Transverse colon (tissue), 4 donors: ENCODE results near the gene SCN4A. TPM values are rescaled to one million over a fixed set of nuclear protein-coding genes. Genes with fewer than 3 reads are reported as not detected.
"Not testable (repeated sequence)": the region's sequence is repeated elsewhere in the genome, so short reads cannot be mapped to it uniquely, and the experiment has no call there.

Experiments used
- DNase-seq: peaks from one replicate; pipeline ENCODE4 v3.0.0-alpha.2; 2019
- H3K27ac ChIP-seq, 4 donors: fragments of 200-600 bp; sonication (generic); 2 replicates each; pipeline ENCODE4 v1.5.1; 2016 to 2018; ENCODE audit warnings: inconsistent platforms in 4 of 4
- H3K27me3 ChIP-seq: fragments of 200-600 bp; sonication (generic); 2 replicates; pipeline ENCODE4 v1.5.1; 2017; ENCODE audit warnings: inconsistent platforms
- H3K36me3 ChIP-seq, 4 donors: fragments of 200-600 bp; sonication (generic); 2 replicates each; pipeline ENCODE4 v1.5.1; 2017 to 2019; ENCODE audit warnings: inconsistent platforms in 4 of 4
- H3K4me1 ChIP-seq, 4 donors: fragments of 200-600 bp; sonication (generic); 2 replicates each; pipeline ENCODE4 v1.5.1; 2017 to 2020; ENCODE audit warnings: inconsistent platforms in 4 of 4
- H3K4me3 ChIP-seq, 4 donors: fragments of 200-600 bp; sonication (generic); 1 replicate in 1 of 4; 2 replicates in 3 of 4; pipeline versions ENCODE4 v1.5.1 to v1.6.1; 2017 to 2019; ENCODE audit warnings: inconsistent platforms in 4 of 4
- H3K9me3 ChIP-seq, 2 donors: fragments of 200-600 bp; sonication (generic); 2 replicates each; pipeline ENCODE4 v1.5.1; 2017 to 2019; ENCODE audit warnings: inconsistent platforms in 2 of 2
- EP300 ChIP-seq: sonication (generic); formaldehyde crosslinking; IDR thresholded peaks from one replicate; pipeline ENCODE4 v1.6.1; 2017; ENCODE audit warnings: antibody characterized with exemption, low read depth
- POLR2A ChIP-seq: fragments of 450-650 bp; IDR thresholded peaks from one replicate; pipeline ENCODE4 v1.6.1; 2016; ENCODE audit warnings: antibody characterized with exemption, mild to moderate bottlenecking, moderate library complexity
- POLR2AphosphoS5 ChIP-seq, 3 donors: sonication (generic); formaldehyde crosslinking; IDR thresholded peaks; one replicate each; pipeline ENCODE4 v1.6.1; 2016; ENCODE audit warnings: antibody characterized with exemption in 3 of 3
- WGBS, 2 donors: methylation state at CpG; one replicate each; pipeline ENCODE4 v1.1.5; 2018; ENCODE audit warnings: low coverage in 1 of 2; 5-methylcytosine and 5-hydroxymethylcytosine counted together
- in situ Hi-C, 4 donors: fragments of 200-750 bp; cut with MboI; loops; one replicate each; pipeline versions ENCODE4 v1.15.0 to v1.15.1; 2017; ENCODE audit warnings: low sequenced_read_pairs in 3 of 4, low pct_ligation_motif_present in 1 of 4, low pct_unique_long_range_greater_than_20kb in 1 of 4
- intact Hi-C: fragments of 100-400 bp; cut with DNase I; formaldehyde crosslinking; loops from one replicate; pipeline ENCODE4 v1.15.1; 2023; ENCODE audit warnings: low total_unique reads
- total RNA-seq, 4 donors: library from RNA; depleted of rRNA; stranded (reverse); fragments of >200 nt; gene quantifications; one replicate each; pipeline ENCODE4 v1.1.0, GENCODE V29; 2016
- TF ChIP-seq, protein P1 (sequence below), 5 experiments: fragments of 200-600 bp in 3 of 5; fragments of 450-650 bp in 2 of 5; sonication (generic) in 3 of 5; IDR thresholded peaks; 1 replicate in 2 of 5; 2 replicates in 3 of 5; pipeline ENCODE4 v1.5.1; 2016 to 2017; ENCODE audit warnings: antibody characterized with exemption in 5 of 5, inconsistent platforms in 3 of 5, mild to moderate bottlenecking in 2 of 5, moderate library complexity in 1 of 5

The SCN4A gene
- total RNA-seq, 4 donors from 2014 or later = 0.14 to 0.48 (median 0.20) TPM; not detected in 1

DNA sequence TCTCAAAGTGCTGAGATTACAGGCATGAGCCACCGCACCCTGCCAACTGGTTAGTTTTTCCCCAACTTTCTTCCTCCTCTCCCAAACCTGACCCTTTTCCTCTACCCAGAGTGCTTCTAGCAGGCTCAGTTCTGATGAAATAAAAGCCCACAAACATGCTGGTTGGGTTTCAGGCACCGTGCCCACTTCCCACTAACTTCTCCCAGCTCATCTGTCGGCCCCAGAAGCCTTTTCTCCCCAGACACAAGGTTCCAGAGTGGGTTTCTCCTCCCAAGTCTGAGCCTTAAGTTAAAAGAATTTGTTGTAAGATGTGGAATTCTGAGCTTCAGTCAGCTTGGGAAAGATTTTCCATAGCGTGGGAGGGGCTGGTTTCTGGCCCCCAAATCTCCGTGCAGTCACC, 11.5 kb upstream of the SCN4A start:
- Histone ChIP-seq H3K4me1 (peaks cover 0 to 35% (median 9%) of the 10 kb centered on the region in 4 donors), H3K4me3 (no peak overlapping the region), H3K36me3 (no peaks in the 10 kb centered on the region), H3K9me3 (no peaks in the 10 kb centered on the region), H3K27ac (peak overlapping the region; percentile 13 to 59 (median 42)), H3K27me3 (no peaks in the 10 kb centered on the region)
- 29 to 64% methylated on average over 4 to 5 of the region's 5 CpGs for WGBS, 2 donors
- no peak for TF ChIP-seq EP300
- DNase-seq = no peak
- in situ Hi-C loops (no loop called here), intact Hi-C loops (no loop called here)

DNA sequence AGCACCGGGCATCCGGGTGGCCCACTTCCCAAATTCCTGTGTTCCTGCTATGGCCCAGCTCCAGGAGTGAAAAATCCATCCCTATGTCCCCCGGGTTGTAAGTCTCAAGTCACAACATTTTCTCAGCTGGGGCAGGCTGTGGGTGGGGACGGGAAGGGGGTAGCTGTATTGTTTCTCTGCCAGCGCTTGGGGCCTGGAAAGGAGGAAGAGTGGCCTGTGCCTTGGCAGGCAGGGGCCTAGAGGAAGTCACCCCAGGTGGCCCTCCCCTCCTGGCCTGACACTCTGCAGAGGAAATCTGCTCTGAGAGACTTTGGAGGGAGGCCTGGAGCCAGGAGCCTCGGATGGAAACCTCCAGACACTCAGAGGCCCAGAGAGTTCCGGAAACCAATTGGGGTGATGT, 10.6 kb upstream of the SCN4A start:
- Histone ChIP-seq H3K27me3 (no peaks in the 10 kb centered on the region), H3K27ac (peak overlapping the region in 2 of 4 donors; percentile 58 to 59), H3K4me1 (peaks cover 0 to 31% (median 9%) of the 10 kb centered on the region in 4 donors), H3K4me3 (no peak overlapping the region), H3K36me3 (no peaks in the 10 kb centered on the region), H3K9me3 (no peaks in the 10 kb centered on the region)
- no peak for DNase-seq
- intact Hi-C loops = no loop called here
- WGBS, 2 donors = 67 to 81% methylated on average over 2 to 7 of the region's 7 CpGs
- no peak for TF ChIP-seq EP300
- no peak for TF ChIP-seq POLR2A
- TF ChIP-seq POLR2AphosphoS5 (IDR thresholded peaks at IDR 0.05) = no peak
- TF ChIP-seq, protein P1, sequence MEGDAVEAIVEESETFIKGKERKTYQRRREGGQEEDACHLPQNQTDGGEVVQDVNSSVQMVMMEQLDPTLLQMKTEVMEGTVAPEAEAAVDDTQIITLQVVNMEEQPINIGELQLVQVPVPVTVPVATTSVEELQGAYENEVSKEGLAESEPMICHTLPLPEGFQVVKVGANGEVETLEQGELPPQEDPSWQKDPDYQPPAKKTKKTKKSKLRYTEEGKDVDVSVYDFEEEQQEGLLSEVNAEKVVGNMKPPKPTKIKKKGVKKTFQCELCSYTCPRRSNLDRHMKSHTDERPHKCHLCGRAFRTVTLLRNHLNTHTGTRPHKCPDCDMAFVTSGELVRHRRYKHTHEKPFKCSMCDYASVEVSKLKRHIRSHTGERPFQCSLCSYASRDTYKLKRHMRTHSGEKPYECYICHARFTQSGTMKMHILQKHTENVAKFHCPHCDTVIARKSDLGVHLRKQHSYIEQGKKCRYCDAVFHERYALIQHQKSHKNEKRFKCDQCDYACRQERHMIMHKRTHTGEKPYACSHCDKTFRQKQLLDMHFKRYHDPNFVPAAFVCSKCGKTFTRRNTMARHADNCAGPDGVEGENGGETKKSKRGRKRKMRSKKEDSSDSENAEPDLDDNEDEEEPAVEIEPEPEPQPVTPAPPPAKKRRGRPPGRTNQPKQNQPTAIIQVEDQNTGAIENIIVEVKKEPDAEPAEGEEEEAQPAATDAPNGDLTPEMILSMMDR (IDR thresholded peaks at IDR 0.05) = no peak
- in situ Hi-C loops = no loop called here

DNA sequence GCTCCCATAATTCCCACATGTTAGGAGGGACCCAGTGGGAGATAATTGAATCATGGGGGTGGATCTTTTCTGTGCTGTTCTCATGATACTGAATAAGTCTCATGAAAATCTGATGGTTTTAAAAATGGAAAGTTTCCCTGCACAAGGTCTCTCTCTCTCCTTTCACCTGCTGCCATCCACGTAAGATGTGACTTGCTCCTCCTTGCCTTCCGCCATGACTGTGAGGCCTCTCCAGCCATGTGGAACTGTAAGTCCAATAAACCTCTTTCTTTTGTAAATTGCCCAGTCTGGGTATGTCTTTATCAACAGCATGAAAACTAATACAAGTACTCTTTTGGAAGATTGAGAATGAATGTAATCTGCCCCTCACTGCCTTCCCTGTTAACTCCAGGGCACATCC, 9.9 kb upstream of the SCN4A start:
- H3K4me1 ChIP-seq = peaks cover 0 to 31% (median 9%) of the 10 kb centered on the region in 4 donors
- H3K4me3 ChIP-seq, H3K9me3 ChIP-seq, H3K27me3 ChIP-seq, intact Hi-C loops, in situ Hi-C loops, H3K36me3 ChIP-seq, H3K27ac ChIP-seq, DNase-seq: not testable (repeated sequence)
- WGBS, 2 donors = 82 to 89% methylated on average over 2 of the region's 2 CpGs

DNA sequence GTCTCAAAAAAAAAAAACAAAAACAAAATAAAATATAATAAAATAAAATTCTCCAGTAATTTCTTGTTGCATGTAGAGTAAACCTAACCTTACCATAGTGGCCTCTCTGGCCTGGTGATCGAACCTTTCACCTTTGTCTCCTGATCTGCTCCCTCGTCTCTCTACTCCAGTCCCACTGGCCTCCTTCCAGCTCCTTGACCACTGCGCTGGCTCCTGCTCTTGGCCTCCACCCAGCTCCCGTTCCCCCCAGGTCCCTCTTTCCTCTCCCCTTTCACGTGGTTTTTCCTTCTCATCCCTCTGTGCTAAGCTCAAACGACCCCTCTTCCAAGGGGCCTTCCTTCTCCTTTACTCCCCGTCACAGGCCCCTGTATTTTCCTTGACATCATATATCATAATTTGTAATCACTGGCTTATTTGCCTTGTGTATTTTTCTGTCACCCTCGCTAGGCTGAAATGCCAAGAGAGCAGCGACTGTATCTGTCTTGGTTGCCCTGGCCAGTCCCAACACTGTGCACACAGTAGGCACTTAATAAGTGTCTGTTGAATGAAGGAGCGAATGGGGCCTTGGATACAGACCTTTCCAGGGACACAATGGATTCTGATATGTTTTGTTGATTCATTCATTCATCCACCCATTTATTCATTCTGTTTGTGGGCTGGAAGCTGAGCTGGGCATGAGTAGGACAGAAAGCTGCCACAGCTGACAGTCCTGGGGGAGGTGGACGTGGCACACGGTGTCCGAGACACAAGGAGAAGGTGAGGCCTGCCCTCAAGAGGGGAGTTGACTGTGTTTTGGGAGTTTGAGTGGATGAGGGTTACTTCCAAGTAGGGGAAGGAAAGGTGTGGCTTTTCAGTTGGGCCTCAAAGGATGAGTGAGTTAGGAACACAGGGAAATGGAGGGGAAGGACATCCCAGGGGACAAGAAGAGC, 5.8 kb upstream of the SCN4A start:
- Histone ChIP-seq H3K27ac (no peak overlapping the region), H3K4me3 (no peak overlapping the region), H3K4me1 (peaks cover 0 to 9% (median 4%) of the 10 kb centered on the region in 4 donors), H3K36me3 (no peaks in the 10 kb centered on the region), H3K9me3 (no peaks in the 10 kb centered on the region), H3K27me3 (no peaks in the 10 kb centered on the region)
- 68 to 75% methylated on average over 9 to 13 of the region's 13 CpGs for WGBS, 2 donors
- TF ChIP-seq POLR2A = no peak
- no peak for TF ChIP-seq EP300
- in situ Hi-C loops (no loop called here), intact Hi-C loops (no loop called here)
- DNase-seq = no peak

DNA sequence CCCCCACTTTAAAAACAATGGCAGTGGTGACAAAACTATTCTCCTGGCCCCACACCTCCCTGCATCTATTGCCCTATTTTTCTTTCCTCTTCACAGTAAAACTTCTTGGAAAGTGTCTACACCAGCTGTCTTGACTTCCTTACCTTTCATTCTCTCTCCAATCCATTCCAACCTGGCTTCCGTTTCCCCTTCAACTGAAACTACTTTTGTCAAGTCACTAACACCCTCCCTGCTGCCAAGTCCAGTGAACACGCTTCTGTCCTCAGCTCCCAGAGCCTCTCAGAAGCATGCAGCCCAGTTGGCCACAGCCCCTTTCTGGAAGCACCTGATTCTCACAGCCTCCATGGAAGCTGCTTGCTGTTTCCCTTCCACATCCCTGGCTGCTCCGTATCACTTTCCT, 4.0 kb upstream of the SCN4A start:
- 60 to 71% methylated on average over 1 to 3 of the region's 3 CpGs for WGBS, 2 donors
- intact Hi-C loops = no loop called here
- H3K9me3 ChIP-seq = no peaks in the 10 kb centered on the region
- no peaks in the 10 kb centered on the region for H3K36me3 ChIP-seq
- no peaks in the 10 kb centered on the region for H3K27me3 ChIP-seq
- no peak for DNase-seq
- in situ Hi-C loops = no loop called here
- H3K4me3 ChIP-seq = no peak overlapping the region
- H3K27ac ChIP-seq = no peak overlapping the region
- TF ChIP-seq EP300 (no peak), POLR2AphosphoS5 (IDR thresholded peaks at IDR 0.05) (no peak), POLR2A (no peak)
- TF ChIP-seq, protein P1 (IDR thresholded peaks at IDR 0.05) = no peak
- peaks cover 0 to 9% (median 3%) of the 10 kb centered on the region in 4 donors for H3K4me1 ChIP-seq
